ENCODE data around the gene MGST2.
"Not testable (repeated sequence)": the region's sequence is repeated elsewhere in the genome, so short reads cannot be mapped to it uniquely, and the experiment has no call there.

The MGST2 gene

DNA sequence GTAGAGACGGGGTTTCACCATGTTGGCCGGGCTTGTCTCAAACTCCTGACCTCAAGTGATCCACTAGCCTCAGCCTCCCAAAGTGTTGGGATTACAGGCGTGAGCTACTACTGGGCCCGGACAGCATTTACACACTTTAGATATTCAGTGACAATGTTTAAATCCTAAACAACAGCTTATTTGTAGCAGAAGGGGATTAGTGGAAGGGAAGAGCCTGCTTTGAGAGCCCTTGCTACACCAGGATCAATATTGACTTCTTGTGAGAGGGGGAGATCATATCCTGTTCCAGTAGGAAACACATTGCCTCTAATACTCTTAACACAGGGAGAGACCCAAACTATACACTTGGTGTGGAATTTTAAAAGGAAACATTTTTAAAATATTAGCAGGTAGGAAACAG lies 7.1 kb downstream of the MGST2 start:
- no peak for DNase-seq

DNA sequence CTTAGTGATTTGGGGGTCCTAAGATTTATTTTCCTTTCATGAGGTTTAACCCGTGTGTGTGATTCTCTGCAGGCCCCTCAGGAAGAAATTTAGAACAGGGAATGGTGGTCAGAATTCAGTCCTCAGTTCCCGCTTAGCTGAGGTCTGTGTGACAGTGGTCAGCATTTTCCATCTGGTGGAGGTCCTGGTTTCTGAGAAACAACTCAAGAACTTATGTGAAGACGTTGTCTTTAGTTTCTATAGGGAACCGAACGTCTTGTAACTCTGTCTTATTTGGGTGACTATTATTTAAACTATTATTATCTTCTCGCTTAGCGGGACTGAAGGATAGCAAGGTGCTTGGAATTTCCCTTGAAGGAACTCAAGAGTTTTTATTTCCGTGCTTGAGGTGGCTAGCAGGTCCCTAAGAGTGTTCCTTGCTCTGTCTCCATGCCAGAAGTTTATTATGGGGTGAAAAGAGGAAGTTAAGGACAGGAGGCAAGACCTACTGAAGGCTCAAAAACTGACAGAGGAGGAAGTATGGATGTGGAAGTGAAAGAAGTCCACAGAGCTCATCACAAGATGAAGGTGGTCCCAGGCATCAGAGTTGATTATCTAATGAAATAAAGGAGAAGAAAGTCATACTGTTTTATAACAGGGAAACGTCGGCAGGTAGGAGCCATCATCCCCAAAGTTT lies 9.4 kb downstream of the MGST2 start:
- no peak for DNase-seq

DNA sequence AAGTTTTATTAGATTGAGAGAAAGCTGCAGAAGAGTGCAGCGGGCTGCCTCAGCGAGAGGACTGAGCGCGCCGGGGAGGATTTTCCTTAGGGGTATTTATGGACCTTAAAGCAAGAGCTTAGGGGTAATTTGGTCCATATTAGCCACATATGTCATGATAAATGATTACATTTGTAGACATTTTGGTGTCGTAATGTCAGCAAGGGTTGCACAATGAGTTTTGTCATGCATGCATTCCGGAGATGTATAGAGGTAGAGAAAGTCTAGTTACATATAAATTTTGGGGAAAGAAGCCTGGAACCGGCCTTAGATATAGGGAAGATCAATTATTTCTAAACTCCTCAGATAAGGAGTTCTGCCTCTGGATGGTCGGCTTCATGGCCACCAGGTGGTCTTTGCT lies 10.0 kb downstream of the MGST2 start:
- no peak for DNase-seq

DNA sequence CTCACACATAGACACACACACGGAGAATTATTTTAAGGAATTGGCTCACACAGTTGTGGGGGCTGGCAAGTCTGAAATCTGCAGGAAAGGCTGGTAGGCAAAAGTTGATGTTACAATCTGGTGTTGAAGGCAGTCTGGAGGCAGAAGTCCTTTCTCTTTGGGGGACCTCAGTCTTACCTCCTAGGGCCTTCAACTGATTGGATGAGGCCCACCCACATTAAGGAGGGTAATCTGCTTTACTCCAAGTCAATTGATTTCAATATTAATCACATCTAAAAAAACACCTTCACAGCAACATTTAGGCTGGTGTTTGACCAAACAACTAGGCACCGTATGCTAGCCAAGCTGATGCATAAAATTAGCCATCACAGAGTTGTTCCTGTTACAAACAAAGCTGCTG lies 10.7 kb downstream of the MGST2 start:
- DNase-seq: no peak

DNA sequence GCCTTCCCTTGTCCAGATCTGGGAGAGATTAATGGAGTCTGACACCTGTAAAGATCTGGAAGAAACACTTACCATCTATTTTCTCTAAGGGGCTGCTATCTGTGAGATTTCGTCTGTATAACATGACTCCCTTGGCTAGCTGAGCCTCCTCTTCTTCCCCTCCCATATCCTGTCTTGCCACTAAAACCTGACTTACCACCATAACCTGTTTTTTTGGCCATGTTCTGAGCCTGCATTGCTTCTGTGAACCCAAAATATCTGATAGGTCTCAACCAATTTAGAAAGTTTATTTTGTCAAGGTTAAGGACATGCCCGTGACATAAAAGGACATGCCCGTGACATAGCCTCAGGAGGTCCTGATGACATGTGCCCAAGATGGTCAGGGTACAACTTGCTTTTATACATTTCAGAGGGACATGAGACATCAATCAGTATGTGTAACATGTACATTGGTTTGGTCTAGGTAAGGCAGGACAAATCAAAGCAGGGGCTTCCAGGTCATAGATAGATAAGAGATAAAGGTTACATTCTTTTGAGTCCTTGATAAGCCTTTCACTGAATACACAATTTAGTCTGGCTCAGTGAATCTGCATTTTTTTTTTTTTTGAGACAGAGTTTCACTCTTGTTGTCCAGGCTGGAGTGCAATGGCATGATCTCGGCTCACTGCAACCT lies 11.4 kb downstream of the MGST2 start:
- no peak for DNase-seq

DNA sequence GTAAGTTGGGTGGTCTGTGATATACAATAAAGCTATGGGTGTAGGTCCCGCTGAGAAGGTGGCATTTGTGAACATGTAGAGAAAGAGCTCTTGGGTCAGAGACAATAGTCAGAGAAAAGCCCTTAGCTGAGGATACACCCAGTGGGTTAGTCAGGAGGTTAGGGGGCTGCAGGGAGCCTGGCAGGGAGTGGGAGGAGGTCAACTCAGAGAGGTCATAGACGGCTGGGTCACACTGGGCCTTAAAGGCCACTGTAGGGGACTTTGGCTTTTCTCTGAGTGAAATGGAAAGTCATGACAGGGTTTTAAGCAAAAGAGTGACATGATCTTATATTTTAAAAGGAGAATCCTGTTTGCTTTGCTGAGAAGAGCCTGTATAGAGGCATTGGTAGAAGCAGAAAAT lies 16.7 kb downstream of the MGST2 start:
- no peak for DNase-seq

DNA sequence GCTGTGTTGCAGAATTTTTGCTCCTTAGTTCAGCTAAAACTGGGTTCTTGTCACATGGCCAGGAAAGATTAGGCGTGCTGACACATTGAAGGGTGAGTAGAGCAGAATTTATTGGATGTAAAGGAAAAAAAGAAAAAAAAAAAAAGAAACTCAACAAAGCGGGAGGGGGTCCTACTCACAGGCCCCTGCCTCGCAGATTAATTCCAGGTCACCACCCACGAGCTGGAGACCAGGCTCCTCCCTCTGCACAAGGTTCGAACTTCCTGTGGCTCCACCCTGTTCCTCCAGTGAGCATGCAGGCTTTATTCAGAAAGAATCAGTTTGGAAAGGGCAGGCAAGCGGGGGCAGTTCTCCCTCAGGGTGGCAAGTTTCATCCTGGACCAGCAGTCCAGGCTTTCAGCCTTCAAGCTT lies 17.1 kb downstream of the MGST2 start:
- no peak for DNase-seq

DNA sequence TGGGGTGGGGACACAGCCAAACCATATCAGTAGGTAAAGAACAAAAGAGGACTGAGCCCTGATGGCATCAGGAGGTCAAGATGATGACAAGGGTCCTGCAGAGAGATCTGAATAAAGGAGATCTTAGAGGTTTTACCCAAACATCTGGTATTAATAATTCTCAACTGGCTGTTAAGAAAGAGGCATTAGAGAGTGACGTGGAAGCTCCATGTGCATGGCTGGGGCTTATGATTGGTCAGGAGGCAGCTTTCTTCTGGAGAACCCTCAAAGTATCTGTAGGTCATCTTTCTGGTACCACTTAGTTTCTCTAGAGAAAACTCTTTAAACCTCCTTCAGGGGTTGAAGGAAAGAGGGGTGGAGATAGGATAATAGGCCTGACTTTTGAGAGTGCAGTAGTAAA lies 18.7 kb downstream of the MGST2 start:
- no peak for DNase-seq

DNA sequence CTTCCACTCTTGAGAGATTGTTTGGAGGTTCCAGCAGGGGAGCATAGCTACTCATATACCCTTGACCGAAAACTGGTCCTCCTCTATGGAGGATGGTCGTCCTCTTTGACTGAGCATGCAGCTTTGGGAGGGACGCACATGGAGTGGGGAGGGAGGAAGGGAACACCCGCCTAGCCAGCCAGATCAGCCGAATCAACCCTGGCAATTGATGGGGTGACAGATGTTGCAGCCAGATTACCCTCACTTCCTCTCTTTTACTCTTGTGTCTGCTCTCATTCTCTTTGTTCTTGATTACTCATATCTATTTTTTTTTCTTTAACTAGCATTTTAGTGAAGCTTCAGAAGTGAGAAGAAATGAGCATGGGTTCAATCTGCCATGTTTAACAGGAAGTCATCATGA lies 19.6 kb downstream of the MGST2 start:
- no peak for DNase-seq

DNA sequence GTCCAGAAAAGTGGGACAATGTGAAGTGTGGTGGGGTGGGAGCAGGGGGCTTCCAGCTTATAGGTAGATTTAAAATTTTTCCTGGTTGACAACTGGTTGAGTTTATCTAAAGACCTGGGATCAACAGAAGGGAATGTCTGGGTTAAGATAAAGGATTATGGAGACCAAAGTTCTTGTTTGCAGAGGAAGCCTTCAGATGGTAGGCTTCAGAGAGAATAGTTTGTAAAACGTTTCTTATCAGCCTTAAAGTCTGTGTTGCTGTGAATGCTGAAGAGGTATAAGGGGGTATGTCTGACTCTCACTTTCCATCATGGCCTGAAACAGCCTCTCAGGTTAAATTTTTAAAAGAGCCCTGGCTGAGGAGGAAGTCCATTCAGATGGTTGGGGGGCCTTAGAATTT lies 20.5 kb downstream of the MGST2 start:
- no peak for DNase-seq

DNA sequence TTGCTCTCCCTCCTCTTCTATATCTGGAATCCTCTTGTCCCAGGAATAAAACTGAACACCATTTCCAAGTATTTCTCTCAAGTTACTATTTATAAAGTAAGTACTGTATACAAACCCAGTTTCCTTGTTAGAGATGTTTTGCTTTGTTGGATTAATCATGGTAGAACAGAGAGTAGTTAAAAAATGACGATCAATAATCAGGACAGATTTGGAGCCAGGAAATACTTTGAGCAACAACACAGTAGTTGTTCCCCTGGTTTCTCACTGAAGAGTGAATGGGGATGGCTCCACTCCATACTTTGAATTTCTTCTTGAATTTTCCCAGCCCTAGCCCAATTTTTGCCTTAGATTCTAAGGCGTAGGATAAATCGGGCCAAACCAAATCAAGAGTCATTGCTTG lies 21.4 kb downstream of the MGST2 start:
- DNase-seq: no peak

DNA sequence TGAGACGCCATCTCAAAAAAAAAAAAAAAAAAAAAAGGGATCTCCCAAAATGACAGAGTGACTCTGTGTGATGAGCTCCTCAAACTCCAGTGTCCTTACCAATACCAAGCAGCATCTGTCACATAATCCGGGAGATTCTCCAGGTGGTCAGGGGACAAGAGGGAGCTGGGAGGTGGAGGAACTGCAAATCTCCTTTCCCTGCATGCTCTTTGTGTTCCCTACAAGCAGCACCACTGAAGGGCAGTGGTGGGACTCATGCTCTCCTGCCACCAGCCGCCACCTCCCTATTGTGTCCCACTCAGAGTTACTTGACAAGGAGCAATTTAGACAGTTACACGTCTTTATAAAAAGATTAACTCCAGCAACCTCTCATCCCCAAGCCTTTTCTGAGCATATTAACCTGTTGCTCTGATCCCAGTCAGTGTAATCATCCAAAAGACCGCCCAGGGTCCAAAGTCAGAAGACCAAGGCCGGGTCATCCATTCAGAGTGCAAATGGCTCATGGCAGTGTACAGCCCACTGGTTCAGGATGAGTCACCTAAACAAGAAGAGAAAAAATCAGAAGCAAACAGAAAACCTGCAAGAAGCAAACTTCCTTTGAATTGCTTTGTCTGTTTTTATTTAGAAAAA lies 23.6 kb downstream of the MGST2 start:
- no peak for DNase-seq

DNA sequence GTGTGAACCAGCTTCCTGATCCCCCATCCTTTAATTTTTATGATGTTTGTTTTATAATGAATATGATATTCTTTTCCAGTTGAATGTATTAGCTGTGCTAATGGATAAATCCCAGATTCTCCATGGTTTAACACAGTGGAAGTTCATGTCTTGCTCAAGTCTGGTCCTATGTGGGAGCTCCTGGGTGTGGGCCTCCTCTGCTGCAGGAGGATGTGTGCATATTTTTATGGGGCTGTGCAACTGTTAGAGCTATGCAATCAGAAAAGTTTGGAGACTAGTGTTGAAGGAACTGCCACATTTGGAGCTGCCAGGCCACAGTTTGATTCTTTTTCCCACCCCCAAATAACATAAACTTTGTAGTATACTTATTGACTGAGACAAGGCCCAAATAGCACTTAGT lies 24.8 kb downstream of the MGST2 start:
- DNase-seq: no peak

DNA sequence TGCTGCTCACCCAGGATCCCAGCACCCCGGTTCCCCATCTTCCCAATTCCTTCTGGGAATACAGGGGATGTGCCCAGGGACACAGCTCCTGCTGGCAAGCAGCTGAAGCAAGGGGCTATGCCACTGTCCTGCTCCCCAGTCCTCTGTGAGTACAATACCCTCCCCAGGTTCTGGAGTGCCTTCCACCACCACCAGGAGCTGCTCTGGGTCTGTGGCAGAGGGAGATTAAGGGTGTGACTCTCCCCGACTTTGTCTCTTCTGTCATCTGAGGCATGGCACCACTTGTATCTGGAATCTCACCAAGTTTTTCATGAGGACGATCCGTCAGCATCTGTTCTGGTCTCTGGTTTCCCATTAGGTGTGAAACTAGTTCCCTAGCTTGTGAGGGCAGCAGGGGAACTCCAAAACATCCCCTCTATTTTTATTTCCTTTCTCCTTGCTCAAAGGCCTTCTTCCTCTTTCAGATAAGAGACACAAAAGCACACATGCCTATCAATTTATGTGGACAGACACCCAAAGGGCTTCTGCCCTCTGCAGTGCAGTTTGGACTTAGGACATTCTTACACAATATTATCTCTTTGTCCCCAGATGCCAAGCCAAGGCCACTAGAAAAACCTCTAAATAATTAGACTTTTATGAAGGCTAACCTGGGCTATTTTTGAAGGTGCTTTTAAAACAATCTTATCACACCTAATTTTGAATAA lies 26.8 kb downstream of the MGST2 start:
- no peak for DNase-seq

DNA sequence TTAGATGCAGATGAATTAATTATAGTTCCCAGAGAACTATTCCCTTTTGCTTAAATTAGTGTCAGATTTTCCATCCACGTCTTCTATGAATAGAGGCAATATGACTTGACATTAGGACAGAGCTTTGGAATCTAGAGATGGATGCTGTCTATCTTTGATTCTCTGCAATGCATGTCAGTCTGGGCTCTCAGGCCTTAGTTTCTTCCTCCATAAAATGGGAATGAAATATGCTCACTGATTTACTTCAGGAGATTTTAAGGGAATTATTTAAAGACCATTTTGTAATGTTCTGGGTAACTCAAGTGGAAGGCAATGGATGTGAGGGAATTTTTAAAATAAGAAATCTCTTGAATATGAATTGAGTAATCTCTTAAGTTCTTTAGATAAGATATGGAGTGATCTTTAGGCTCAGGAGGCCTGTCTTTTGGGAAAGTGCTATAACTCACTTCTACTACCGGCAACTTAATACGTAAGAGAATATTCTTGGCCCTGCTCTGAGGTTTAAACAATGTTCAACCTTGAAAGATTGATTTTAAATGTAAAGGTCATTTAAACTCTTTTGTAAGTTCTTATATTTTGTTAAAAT lies 29.0 kb downstream of the MGST2 start:
- DNase-seq: no peak

DNA sequence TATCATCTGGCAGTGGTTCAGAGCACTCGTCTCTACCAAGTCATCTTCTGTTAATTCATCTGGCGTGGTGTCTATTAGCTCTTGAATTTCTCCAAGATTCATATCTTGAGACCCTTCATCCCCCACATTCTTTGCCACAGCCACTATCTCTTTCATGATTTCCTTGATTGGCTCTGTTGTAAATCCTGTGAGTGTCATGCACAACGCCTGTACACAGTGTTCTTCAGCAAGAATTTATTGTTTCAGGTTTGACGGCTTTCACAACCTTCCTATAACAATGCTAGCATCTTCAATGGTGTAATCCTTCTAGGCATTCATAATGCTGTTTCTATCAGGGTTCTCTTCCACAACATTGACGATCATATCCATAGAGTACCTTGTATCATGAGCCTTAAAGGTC lies 30.9 kb downstream of the MGST2 start:
- DNase-seq: no peak

DNA sequence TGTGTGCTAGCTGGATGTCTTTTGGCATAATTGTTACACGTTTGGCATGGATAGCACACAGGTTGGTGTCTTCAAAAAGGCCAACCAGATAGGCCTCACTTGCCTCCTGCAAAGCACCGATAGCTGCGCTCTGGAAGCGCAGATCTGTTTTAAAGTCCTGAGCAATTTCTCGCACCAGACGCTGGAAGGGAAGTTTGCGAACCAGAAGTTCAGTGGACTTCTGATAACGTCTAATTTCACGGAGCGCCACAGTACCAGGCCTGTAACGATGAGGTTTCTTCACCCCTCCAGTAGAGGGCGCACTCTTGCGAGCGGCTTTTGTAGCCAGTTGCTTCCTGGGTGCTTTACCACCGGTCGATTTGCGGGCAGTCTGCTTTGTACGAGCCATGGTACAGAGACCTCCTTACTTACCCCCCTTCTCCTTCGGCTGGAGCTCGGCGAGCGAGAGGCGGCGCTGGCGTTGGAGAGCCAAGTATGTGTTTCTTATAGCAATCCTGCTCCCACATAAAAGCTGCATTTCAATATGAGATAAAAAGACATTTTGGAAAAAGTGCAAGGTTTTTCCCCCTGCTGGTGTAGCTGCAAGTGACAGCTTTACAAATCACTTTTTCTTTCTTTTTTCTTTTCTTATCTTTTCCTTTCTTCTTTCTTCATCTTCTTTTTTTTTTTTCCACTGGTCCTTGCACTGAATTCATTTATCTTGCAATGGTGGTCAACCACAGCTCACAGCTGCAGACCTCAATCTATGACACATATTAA lies 32.7 kb downstream of the MGST2 start:
- not testable (repeated sequence) for DNase-seq

DNA sequence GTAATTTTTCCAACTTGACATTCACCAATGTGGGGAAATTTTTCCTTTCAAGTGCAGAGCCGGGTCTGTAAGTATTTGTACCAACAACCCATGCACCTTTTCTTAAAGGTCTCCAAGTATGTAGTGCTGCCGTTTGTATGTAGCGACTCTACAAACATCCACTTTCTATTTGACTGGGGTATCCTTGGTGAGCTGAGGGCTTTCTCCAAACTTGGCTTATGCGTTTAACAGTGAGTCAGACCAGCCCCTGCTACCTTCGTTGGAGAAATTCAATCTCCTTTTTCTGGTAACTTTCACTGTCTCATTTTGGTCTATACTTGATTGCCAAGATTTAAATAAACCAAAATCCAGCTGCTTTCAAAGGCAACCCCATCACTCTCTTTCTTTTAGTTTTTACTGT lies 34.9 kb downstream of the MGST2 start:
- DNase-seq: no peak

DNA sequence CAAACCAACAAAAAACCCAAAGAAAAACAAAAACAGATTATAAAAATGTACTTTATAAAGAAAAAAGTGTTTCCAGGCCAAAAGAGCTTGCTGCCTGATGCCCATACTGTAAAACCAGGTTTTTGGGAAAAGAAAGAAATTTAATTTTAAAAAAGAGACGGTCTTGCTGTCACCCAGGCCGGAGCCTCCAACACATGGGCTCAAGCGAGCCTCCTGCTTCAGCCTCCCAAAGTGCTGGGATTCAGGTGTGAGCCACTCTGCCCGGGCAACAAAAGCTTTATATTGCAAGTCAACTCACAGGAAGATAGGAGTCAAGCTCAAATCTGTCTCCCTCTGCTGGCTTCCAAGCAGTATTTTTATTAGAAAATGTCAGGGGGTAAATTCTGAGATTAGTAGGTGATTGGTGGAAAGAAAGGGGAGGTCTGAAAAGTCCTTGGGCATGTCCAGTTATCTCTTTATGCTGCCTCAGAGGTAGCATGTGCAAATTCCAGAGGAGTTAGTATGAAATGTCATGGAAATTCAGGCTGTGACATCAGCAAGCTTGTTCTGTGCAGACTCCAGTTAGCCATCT lies 39.4 kb downstream of the MGST2 start:
- no peak for DNase-seq

DNA sequence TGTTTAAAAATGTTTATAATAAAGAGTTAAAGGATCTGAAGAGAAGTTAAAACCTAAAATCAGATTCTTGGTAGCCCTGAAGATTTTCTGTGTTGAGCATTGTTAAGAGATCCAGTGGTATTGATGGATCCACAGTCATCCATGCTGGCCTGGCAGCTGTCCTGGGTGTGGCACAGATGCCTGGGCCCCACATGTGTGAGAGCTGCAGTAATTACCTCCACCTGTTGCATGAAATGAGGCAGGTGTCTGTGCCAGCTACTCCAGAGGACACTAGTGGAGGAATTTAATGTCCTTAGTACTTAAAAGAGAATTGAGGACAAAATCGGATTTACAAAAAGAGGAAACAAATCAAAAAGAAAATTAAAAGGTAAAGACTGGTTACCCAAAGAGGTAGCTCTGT lies 44.0 kb downstream of the MGST2 start:
- DNase-seq: no peak

DNA sequence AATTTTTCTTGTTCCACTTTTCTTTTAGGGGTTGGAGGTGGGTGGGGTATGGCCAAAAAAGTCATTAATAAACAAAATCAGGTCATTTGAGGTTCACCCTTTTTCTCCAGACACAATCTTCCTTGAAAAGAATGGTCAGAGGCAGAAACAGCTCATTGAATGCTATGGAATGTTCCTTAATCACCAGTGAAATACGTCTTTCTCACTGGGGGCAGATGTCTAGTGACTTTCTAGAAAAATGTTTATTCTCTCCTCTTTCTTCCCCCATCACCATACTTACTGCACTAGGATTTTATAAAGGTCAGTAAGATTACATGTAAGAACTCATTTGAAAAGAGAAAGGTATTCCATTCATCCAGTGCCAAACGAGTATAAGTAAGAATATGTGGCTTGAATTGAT lies 44.5 kb downstream of the MGST2 start:
- DNase-seq: no peak

DNA sequence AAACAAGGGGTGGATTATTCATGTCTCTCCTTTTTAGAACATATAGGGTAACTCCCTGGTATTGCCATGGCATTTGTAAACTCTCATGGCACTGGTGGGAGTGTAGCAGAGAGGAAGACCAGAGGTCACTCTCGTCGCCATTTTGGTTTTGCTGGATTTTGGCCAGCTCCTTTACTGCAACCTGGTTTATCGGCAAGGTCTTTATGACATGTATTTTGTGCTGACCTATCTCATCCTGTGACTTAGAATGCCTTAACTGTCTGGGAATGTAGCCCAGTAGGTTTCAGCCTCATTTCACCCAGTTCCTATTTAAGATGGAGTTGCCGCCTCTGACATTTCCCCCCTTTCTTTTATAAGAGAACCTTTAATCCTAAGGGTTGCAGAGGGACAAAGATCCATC lies 45.8 kb downstream of the MGST2 start:
- no peak for DNase-seq
